Measurements from ENCODE around the gene ITPR1. TPM values are rescaled to one million over a fixed set of nuclear protein-coding genes. Genes with fewer than 3 reads are reported as not detected.

Gene ITPR1
- total and polyA plus RNA-seq, 12 donors, result 9.7 to 40.3 (median 18.8) TPM

GRCh38 chr3:4814305-4814903 lies 321.3 kb downstream of the ITPR1 start:
- DNase-seq (peak in 1 of 2 donors; percentile 31), ATAC-seq (peak; percentile 69 to 89 (median 84))
- Histone ChIP-seq H3K4me3 (peak overlapping the region in 1 of 10 donors; percentile 10), H3K27me3 (no peaks in the 10 kb centered on the region), H3K36me3 (peaks cover 0 to 97% (median 35%) of the 10 kb centered on the region in 9 donors), H3K9me3 (peaks cover 0 to 17% (median 0%) of the 10 kb centered on the region in 11 donors), H3K4me1 (peaks cover 0 to 17% (median 0%) of the 10 kb centered on the region in 9 donors), H3K27ac (peak overlapping the region in 7 of 10 donors; percentile 6 to 79 (median 40))
- WGBS, 2 donors, result 65 to 76% methylated on average over 20 of the region's 20 CpGs
- intact Hi-C loops (cut with DNase I), result loop anchor here in 1 of 10 donors (10.0 kb wide), 1 partner anchor 240 kb away; no protein-coding TSS in a partner anchor
- no peak for TF ChIP-seq CTCF (IDR thresholded peaks at IDR 0.05)

- DNase-seq, result no peak
- Histone ChIP-seq H3K27ac (peak overlapping the region in 7 of 10 donors; percentile 6 to 79 (median 36)), H3K27me3 (no peaks in the 10 kb centered on the region), H3K4me1 (peaks cover 0 to 17% (median 0%) of the 10 kb centered on the region in 9 donors), H3K9me3 (peaks cover 0 to 17% (median 0%) of the 10 kb centered on the region in 11 donors), H3K36me3 (peaks cover 0 to 98% (median 35%) of the 10 kb centered on the region in 9 donors), H3K4me3 (no peak overlapping the region)
- TF ChIP-seq CTCF (IDR thresholded peaks at IDR 0.05), result no peak
- intact Hi-C loops (cut with DNase I), result loop anchor here in 1 of 10 donors (10.0 kb wide), 1 partner anchor 240 kb away; no protein-coding TSS in a partner anchor
- peak in 1 of 8 donors; percentile 12 for ATAC-seq
- 94 to 95% methylated on average over 13 of the region's 13 CpGs for WGBS, 2 donors
Observed at GRCh38 chr3:4814904-4815574, 321.9 kb downstream of the ITPR1 start.

- Histone ChIP-seq H3K27me3 (no peaks in the 10 kb centered on the region), H3K36me3 (peaks cover 0 to 98% (median 35%) of the 10 kb centered on the region in 9 donors), H3K27ac (no peak overlapping the region), H3K4me1 (peaks cover 0 to 19% (median 0%) of the 10 kb centered on the region in 9 donors), H3K9me3 (peaks cover 0 to 17% (median 0%) of the 10 kb centered on the region in 11 donors), H3K4me3 (no peak overlapping the region)
- no peak for ATAC-seq
- DNase-seq, result no peak
- no peak for TF ChIP-seq CTCF (IDR thresholded peaks at IDR 0.05)
- 98 to 99% methylated on average over 7 of the region's 7 CpGs for WGBS, 2 donors
- intact Hi-C loops (cut with DNase I), result loop anchor here in 1 of 10 donors (10.0 kb wide), 1 partner anchor 238 kb away; no protein-coding TSS in a partner anchor
Observed at GRCh38 chr3:4816306-4816705, 323.2 kb downstream of the ITPR1 start.

GRCh38 chr3:4816718-4817117 lies 323.6 kb downstream of the ITPR1 start:
- Histone ChIP-seq H3K4me3 (no peak overlapping the region), H3K9me3 (peaks cover 0 to 17% (median 0%) of the 10 kb centered on the region in 11 donors), H3K27ac (no peak overlapping the region), H3K27me3 (no peaks in the 10 kb centered on the region), H3K4me1 (peaks cover 0 to 21% (median 0%) of the 10 kb centered on the region in 9 donors), H3K36me3 (peaks cover 0 to 98% (median 35%) of the 10 kb centered on the region in 9 donors)
- no peak for DNase-seq
- no peak for ATAC-seq
- intact Hi-C loops (cut with DNase I), result loop anchor here in 1 of 10 donors (10.0 kb wide), 1 partner anchor 238 kb away; no protein-coding TSS in a partner anchor
- 53 to 76% methylated on average over 2 of the region's 2 CpGs for WGBS, 2 donors
- no peak for TF ChIP-seq CTCF (IDR thresholded peaks at IDR 0.05)

Measured in heart right ventricle (tissue), 16 donors.